K562 (cell line): Measurements from ENCODE around the gene LRRC8C. TPM values are rescaled to one million over a fixed set of nuclear protein-coding genes. Genes with fewer than 3 reads are reported as not detected.
A peak's percentile ranks its signal among the peaks of the same experiment; 100 is the strongest.

ENCODE experiments used
- CHD2 ChIP-seq: IDR thresholded peaks from 2 replicates; pipeline ENCODE4 v1.6.1; 2011; ENCODE audit warnings: low read depth, low read length
- CREB1 ChIP-seq, 2 experiments: sonication (generic) in 1 of 2; formaldehyde crosslinking in 1 of 2; IDR thresholded peaks; 2 replicates each; pipeline versions ENCODE4 v1.6.1 to v1.8.0; 2012 to 2022; ENCODE audit warnings: inconsistent platforms in 1 of 2, mild to moderate bottlenecking in 1 of 2, missing genetic modification reagents in 1 of 2, moderate library complexity in 1 of 2
- JUND ChIP-seq, 2 experiments: IDR thresholded peaks; 2 replicates in 1 of 2; 3 replicates in 1 of 2; pipeline ENCODE4 v1.6.1; 2011; ENCODE audit warnings: borderline replicate concordance in 2 of 2, low read depth in 2 of 2, low read length in 2 of 2, improper control_type of control experiment in 1 of 2, missing biosample characterization in 1 of 2, missing genetic modification characterization in 1 of 2, missing genetic modification reagents in 1 of 2
- MAZ ChIP-seq, 2 experiments: fragments of 450-650 bp in 1 of 2; sonication (generic) in 1 of 2; formaldehyde crosslinking; IDR thresholded peaks in 1 of 2; conservative IDR thresholded peaks in 1 of 2; 2 replicates each; pipeline versions ENCODE4 v1.4.0 to v1.5.0; 2020; ENCODE audit warnings: mild to moderate bottlenecking in 1 of 2, missing genetic modification reagents in 1 of 2
- POLR2G ChIP-seq: fragments of 200-400 bp; formaldehyde crosslinking; IDR thresholded peaks from 2 replicates; pipeline ENCODE4 v1.6.1; 2017; ENCODE audit warnings: low read depth, mild to moderate bottlenecking, antibody characterized with exemption, low read length, moderate library complexity
- PRPF4 ChIP-seq: fragments of 200-400 bp; formaldehyde crosslinking; IDR thresholded peaks from one replicate; pipeline ENCODE4 v1.6.1; 2017; ENCODE audit warnings: low read length, low read depth, mild to moderate bottlenecking; ENCODE audit not compliant: insufficient read depth, poor library complexity, severe bottlenecking
- RCOR1 ChIP-seq, 2 experiments: IDR thresholded peaks; 2 replicates each; pipeline ENCODE4 v1.6.1; 2012; ENCODE audit warnings: low read depth in 2 of 2, low read length in 2 of 2, borderline replicate concordance in 1 of 2, improper control_type of control experiment in 1 of 2
- TBP ChIP-seq: optimal IDR thresholded peaks from 2 replicates; pipeline ENCODE3; 2011; ENCODE audit warnings: low read depth, low read length, improper control_type of control experiment
- TRIM24 ChIP-seq, 2 experiments: fragments of 450-650 bp; IDR thresholded peaks; 2 replicates each; pipeline ENCODE4 v1.6.1; 2016
- XRCC5 ChIP-seq: fragments of 200-400 bp; formaldehyde crosslinking; IDR thresholded peaks from 2 replicates; pipeline ENCODE4 v1.6.1; 2017; ENCODE audit warnings: low read depth, mild to moderate bottlenecking, low read length
- ZNF445 ChIP-seq: fragments of 250-450 bp; sonication (Bioruptor Pico); IDR thresholded peaks from 2 replicates; pipeline ENCODE4 v1.4.0; 2020; ENCODE audit warnings: low read depth, mild to moderate bottlenecking, moderate library complexity
- polyA plus RNA-seq, 8 experiments: library from polyadenylated mRNA; depleted of rRNA in 4 of 8; stranded (reverse) in 5 of 8; unstranded in 3 of 8; fragments of >200 nt; fragmentation: Nextera tagmentation in 2 of 8; fragmentation: Illumina TruSeq in 1 of 8; extraction: Ambion mirVana in 2 of 8; extraction: Trizol in 1 of 8; gene quantifications; 2 replicates each; pipeline versions ENCODE4 v1.2.1 to v1.2.3, GENCODE V29; 2011 to 2014; ENCODE audit warnings: inconsistent platforms in 1 of 8, missing spikeins in 1 of 8
- total RNA-seq, 7 experiments: library from RNA; depleted of rRNA in 6 of 7; stranded (reverse); fragments of >200 nt in 6 of 7; fragmentation: Illumina TruSeq in 2 of 7; extraction: Trizol in 2 of 7; gene quantifications; 2 replicates each; pipeline versions ENCODE4 v1.2.1 to v1.2.3, GENCODE V29; 2011 to 2021; ENCODE audit warnings: low replicate concordance in 1 of 7
- TF ChIP-seq, protein P1 (sequence below), 2 experiments: fragments of 150-350 bp in 1 of 2; IDR thresholded peaks; 2 replicates each; pipeline ENCODE4 v1.6.1; 2012 to 2016; ENCODE audit warnings: low read depth in 2 of 2, low read length in 2 of 2, mild to moderate bottlenecking in 1 of 2, moderate library complexity in 1 of 2
- TF ChIP-seq, protein P2 (sequence below): fragments of 250-450 bp; sonication (Bioruptor Pico); IDR thresholded peaks from 2 replicates; pipeline ENCODE4 v1.4.0; 2020; ENCODE audit warnings: borderline replicate concordance
- TF ChIP-seq, protein P3 (sequence below): sonication (generic); formaldehyde crosslinking; IDR thresholded peaks from 2 replicates; pipeline ENCODE4 v1.8.0; 2022; ENCODE audit warnings: missing genetic modification reagents, mild to moderate bottlenecking, moderate library complexity, borderline replicate concordance
- TF ChIP-seq, protein P4 (sequence below): sonication (generic); formaldehyde crosslinking; IDR thresholded peaks from 2 replicates; pipeline ENCODE4 v1.8.0; 2023; ENCODE audit warnings: mild to moderate bottlenecking, missing genetic modification reagents

The LRRC8C gene
- total and polyA plus RNA-seq, 9 of the 15 experiments (the other 6 are each of a cell fraction or from before 2014, with no cell fraction given): 1.00 to 12.5 (median 4.5) TPM

DNA sequence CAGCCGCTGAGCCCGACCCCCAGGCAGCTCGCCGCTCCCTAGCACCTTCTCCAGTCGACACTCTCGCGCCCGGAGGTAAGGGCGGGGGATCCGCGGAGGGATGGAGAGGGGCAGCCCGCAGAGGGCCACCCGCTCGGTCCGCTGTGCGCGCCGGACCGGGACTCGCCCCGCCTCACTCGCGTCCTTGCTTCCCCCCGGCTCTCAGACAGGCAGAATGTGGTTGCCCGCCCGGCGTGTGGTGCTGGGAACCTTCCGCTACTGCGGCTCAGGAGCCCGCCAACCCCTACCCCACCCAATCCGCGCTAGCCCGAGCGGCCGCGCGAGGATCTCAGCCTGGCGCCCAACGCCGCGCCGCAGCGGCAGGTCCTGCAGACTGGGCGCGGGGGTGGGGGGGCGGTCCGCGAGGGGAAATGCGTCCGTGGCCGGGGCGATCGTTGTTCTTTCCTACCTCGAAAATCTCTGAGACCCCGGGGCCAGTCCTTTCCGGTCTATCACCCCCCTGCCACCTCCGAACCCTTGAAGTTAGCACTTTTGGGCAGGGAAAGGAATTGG is 404 bp downstream of the LRRC8C start (continued):
- no peak for TF ChIP-seq RCOR1 (IDR thresholded peaks at IDR 0.05; ENCODE audit: borderline replicate concordance in 1 of 2, low read depth in 2 of 2, low read length in 2 of 2)
- peak in 1 of 2 experiments; percentile 44 for TF ChIP-seq MAZ (CRISPR knock-in tag; conservative IDR thresholded peaks at IDR 0.05 in 1 of 2, IDR thresholded peaks at IDR 0.05 in 1 of 2)
- TF ChIP-seq, protein P1, sequence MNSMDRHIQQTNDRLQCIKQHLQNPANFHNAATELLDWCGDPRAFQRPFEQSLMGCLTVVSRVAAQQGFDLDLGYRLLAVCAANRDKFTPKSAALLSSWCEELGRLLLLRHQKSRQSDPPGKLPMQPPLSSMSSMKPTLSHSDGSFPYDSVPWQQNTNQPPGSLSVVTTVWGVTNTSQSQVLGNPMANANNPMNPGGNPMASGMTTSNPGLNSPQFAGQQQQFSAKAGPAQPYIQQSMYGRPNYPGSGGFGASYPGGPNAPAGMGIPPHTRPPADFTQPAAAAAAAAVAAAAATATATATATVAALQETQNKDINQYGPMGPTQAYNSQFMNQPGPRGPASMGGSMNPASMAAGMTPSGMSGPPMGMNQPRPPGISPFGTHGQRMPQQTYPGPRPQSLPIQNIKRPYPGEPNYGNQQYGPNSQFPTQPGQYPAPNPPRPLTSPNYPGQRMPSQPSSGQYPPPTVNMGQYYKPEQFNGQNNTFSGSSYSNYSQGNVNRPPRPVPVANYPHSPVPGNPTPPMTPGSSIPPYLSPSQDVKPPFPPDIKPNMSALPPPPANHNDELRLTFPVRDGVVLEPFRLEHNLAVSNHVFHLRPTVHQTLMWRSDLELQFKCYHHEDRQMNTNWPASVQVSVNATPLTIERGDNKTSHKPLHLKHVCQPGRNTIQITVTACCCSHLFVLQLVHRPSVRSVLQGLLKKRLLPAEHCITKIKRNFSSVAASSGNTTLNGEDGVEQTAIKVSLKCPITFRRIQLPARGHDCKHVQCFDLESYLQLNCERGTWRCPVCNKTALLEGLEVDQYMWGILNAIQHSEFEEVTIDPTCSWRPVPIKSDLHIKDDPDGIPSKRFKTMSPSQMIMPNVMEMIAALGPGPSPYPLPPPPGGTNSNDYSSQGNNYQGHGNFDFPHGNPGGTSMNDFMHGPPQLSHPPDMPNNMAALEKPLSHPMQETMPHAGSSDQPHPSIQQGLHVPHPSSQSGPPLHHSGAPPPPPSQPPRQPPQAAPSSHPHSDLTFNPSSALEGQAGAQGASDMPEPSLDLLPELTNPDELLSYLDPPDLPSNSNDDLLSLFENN (IDR thresholded peaks at IDR 0.05; ENCODE audit: low read depth in 2 of 2, low read length in 2 of 2): no peak
- TF ChIP-seq CHD2: no peak
- TF ChIP-seq CREB1 (IDR thresholded peaks at IDR 0.05): no peak
- TF ChIP-seq CREB1 (CRISPR knock-in tag; IDR thresholded peaks at IDR 0.05): 0 out of 2 replicates have a peak, but pooled peaks have one; percentile 37
- no peak for TF ChIP-seq PRPF4
- TF ChIP-seq XRCC5: no peak
- TF ChIP-seq TBP: no peak
- TF ChIP-seq ZNF445: no peak
- TF ChIP-seq POLR2G: peak; percentile 77
- TF ChIP-seq JUND (IDR thresholded peaks at IDR 0.05; ENCODE audit: borderline replicate concordance, low read depth, low read length): no peak
- TF ChIP-seq JUND (tag; IDR thresholded peaks at IDR 0.05; ENCODE audit: borderline replicate concordance, low read depth, low read length): no peak
- 0 out of 4 replicates have a peak, but pooled peaks of 1 of the 2 experiments have one; percentile 12 for TF ChIP-seq TRIM24 (IDR thresholded peaks at IDR 0.05)
- TF ChIP-seq, protein P2, sequence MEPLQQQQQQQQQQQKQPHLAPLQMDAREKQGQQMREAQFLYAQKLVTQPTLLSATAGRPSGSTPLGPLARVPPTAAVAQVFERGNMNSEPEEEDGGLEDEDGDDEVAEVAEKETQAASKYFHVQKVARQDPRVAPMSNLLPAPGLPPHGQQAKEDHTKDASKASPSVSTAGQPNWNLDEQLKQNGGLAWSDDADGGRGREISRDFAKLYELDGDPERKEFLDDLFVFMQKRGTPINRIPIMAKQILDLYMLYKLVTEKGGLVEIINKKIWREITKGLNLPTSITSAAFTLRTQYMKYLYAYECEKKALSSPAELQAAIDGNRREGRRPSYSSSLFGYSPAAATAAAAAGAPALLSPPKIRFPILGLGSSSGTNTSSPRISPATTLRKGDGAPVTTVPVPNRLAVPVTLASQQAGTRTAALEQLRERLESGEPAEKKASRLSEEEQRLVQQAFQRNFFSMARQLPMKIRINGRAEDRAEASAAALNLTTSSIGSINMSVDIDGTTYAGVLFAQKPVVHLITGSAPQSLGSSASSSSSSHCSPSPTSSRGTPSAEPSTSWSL (CRISPR knock-in tag): no peak
- TF ChIP-seq, protein P3, sequence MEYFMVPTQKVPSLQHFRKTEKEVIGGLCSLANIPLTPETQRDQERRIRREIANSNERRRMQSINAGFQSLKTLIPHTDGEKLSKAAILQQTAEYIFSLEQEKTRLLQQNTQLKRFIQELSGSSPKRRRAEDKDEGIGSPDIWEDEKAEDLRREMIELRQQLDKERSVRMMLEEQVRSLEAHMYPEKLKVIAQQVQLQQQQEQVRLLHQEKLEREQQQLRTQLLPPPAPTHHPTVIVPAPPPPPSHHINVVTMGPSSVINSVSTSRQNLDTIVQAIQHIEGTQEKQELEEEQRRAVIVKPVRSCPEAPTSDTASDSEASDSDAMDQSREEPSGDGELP (CRISPR knock-in tag): peak; percentile 56; the same call in 1 of the 2 replicates
- TF ChIP-seq, protein P4, sequence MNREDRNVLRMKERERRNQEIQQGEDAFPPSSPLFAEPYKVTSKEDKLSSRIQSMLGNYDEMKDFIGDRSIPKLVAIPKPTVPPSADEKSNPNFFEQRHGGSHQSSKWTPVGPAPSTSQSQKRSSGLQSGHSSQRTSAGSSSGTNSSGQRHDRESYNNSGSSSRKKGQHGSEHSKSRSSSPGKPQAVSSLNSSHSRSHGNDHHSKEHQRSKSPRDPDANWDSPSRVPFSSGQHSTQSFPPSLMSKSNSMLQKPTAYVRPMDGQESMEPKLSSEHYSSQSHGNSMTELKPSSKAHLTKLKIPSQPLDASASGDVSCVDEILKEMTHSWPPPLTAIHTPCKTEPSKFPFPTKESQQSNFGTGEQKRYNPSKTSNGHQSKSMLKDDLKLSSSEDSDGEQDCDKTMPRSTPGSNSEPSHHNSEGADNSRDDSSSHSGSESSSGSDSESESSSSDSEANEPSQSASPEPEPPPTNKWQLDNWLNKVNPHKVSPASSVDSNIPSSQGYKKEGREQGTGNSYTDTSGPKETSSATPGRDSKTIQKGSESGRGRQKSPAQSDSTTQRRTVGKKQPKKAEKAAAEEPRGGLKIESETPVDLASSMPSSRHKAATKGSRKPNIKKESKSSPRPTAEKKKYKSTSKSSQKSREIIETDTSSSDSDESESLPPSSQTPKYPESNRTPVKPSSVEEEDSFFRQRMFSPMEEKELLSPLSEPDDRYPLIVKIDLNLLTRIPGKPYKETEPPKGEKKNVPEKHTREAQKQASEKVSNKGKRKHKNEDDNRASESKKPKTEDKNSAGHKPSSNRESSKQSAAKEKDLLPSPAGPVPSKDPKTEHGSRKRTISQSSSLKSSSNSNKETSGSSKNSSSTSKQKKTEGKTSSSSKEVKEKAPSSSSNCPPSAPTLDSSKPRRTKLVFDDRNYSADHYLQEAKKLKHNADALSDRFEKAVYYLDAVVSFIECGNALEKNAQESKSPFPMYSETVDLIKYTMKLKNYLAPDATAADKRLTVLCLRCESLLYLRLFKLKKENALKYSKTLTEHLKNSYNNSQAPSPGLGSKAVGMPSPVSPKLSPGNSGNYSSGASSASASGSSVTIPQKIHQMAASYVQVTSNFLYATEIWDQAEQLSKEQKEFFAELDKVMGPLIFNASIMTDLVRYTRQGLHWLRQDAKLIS: peak; percentile 92; the same call in 1 of the 2 replicates
